DMS79 treated with DMSO at 0.1 percent for 48 hours (cell line): ENCODE measurements around the gene BTBD6.

Experiments used
- DNase-seq: peaks from one replicate; lab custom pipeline; 2025; lab: John Stamatoyannopoulos, UW

The BTBD6 gene

GRCh38 chr14:105229099-105229655 is 19.2 kb upstream of the BTBD6 start:
- no peak for DNase-seq

DNA sequence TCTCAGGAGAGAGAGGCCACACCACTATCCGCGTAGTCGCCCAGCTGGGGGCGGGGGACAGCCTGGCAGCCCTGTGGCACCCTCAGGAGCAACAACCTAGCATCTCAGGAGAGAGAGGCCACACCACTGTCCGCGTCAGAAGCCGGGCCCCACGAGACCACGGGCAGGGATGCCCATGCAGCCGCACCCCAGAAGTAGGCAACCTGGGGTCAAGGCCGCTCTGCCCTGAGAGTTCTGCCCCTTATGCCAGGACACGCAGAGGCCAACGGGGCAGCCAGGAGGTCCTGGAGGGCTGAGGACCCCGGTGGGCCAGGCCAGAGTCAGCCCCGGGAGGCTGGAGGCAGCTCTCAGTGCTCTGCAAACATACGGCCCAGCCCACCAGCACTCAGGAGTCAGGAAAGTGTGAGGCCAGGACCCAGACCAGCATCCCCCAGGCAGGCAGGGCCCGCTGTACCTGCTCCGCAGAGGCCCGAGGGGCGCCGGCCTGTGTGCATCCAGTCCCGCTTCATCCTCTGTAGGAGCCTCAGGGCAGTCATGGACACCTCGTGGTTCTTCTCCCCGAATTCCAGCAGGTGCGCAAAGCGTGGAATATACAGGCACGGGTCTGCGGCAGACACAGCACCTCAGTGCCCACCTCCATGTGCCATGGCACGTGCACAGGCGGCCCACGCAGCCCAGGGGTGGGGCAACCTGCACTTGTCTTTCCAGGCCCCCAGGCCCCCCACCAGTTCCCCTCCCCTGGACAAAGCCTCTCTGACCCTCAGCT is 7.3 kb upstream of the BTBD6 start:
- DNase-seq, result no peak

DNA sequence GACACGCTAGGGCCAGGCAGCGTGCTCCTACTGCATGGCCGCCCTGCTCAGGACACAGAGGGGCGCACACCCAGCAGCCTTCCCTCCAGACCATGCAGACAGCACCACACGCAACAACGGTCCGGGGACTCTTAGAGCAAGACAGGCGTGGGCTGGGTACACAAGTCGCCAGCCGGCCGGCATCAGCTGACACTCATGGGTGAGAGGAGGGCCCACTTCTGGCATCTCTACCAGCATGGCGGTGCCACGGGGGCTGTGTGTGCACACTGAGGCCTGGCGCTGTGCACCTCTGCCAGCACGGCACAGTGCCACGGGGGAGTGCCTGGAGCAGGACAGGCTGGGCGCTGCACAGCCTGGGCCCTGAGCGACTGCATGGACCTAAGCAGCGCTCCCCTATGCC is 6.7 kb upstream of the BTBD6 start:
- no peak for DNase-seq

DNA sequence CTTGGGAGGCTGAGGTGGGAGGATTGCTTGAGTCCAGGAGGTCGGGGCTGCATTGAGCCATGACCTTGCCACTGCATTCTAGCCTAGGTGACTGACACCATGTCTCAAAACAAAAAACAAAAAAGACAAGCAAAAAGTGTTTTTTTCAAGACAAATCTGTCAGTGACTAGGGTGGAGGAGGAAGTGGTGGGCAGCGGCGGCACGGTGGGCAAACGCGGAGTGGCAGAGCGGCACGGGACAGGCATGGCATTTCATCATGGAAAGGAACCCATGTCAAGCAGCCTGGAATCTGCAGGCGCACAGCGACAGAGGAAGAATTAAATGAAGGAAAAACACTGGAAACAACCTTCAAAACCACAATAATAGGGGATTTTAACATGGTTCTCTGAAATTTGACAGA is 4.0 kb upstream of the BTBD6 start:
- no peak for DNase-seq

DNA sequence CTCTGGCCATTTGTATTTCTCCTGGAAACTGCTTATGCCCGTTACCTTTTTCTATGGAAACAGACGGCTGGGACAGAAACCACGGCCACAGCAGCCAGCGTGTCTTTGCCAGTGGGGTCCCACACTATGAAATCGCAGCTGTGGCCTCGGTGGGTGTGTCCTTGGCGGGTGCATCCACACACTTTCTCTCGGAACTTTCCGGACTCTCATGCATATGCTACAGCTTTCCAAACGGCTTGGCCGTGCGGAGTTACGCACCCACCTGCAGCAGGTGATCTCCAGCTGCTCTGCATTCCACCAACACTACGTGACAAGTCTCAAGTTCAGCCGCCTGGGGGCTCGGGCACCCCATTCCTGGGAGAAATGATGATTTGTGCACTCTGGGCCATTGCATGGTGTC is 1.3 kb upstream of the BTBD6 start:
- no peak for DNase-seq

GRCh38 chr14:105247715-105248367 is 492 bp upstream of the BTBD6 start:
- DNase-seq, result no peak

DNA sequence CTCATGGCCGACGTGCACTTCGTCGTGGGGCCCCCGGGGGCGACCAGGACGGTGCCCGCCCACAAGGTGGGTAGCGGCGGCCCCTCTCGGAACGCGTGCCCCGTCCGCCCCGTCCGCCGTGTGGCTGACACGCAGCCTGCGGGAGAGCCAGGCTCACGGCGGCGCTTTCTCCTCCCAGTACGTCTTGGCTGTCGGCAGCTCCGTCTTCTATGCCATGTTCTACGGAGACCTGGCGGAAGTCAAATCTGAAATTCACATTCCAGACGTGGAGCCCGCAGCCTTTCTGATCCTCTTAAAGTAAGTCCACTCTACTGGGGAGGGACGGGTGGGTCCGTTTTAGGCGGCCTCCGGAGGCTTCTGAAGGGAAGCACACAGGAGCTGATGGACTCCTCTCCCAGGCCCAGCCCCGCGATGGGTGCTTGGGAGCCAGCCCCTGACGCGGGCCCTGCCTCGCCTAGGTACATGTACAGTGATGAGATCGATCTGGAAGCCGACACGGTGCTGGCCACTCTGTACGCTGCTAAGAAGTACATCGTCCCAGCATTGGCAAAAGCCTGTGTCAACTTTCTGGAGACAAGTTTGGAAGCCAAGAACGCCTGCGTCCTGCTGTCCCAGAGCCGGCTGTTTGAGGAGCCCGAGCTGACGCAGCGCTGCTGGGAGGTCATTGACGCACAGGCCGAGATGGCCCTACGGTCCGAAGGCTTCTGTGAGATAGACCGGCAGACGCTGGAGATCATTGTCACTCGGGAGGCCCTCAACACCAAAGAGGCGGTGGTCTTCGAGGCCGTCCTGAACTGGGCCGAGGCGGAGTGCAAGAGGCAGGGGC is 1.1 kb downstream of the BTBD6 start:
- DNase-seq, result no peak

DNA sequence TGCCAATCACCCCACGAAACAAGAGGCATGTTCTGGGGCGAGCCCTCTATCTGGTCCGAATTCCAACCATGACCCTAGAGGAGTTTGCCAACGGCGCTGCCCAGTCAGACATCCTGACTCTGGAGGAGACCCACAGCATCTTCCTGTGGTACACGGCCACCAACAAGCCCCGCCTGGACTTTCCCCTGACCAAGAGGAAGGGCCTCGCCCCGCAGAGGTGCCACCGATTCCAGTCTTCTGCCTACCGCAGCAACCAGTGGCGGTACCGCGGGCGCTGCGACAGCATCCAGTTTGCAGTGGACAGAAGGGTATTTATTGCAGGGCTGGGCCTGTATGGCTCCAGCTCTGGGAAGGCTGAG is 1.7 kb downstream of the BTBD6 start:
- DNase-seq, result no peak

GRCh38 chr14:105250986-105251385 is 2.7 kb downstream of the BTBD6 start:
- no peak for DNase-seq

DNA sequence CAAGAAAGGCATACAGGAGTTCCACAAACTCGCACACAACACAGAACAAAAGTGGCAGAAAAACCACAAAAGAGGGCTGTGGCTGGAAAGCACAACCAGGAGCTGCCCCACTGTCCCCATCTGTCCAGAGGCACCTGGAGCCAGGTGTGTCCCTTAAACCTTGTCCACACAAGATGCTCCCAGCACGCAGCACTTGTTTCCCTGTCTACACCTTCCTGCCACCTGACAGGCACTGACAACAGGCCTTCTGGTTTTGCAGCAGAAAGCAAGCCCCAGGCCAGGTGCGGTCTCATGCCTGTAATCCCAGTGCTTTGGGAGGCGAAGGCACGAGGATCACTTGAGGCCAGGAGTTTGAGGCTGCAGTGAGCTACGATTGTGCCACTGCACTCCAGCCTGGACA is 3.6 kb downstream of the BTBD6 start:
- no peak for DNase-seq

DNA sequence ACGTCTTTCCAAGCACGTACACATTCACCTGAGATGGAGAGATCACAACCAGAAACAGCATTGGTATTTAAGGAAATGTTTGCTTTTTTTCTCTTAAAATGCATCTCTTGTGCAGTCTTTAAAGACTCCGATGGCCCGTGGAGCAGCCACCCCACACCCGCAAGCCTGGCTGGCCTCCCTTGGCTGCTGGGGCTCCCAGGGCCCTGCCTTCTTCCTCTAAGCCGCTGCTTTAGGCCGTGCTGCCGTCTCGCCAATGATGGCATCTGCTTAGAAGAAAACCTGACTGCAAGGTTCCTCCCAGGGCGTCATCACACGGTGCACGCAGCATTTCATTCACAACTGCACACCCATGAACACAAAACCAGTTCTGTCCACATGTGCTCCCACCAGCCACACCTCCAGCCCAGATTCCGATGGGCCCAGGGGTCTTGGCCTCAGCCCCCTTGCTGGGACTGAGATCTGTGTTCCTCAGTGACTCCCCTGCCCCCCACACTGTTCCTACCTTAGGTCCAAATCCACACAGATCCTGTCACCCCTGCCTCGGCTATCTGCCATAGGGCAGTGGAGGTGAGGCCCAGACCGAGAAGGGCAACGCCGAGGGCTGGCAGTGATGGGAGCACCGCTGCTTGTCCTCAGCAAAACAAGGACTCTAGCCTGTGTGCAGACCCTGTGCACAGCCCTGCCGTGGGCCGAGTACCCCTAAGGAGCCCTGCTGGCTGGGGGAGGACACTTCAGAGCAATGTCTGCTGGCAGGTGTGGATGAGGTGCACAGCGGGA is 4.4 kb downstream of the BTBD6 start:
- no peak for DNase-seq

- no peak for DNase-seq
Observed at GRCh38 chr14:105253329-105253682, 5.0 kb downstream of the BTBD6 start.

- DNase-seq, result no peak
Observed at GRCh38 chr14:105255021-105255507, 6.7 kb downstream of the BTBD6 start.

DNA sequence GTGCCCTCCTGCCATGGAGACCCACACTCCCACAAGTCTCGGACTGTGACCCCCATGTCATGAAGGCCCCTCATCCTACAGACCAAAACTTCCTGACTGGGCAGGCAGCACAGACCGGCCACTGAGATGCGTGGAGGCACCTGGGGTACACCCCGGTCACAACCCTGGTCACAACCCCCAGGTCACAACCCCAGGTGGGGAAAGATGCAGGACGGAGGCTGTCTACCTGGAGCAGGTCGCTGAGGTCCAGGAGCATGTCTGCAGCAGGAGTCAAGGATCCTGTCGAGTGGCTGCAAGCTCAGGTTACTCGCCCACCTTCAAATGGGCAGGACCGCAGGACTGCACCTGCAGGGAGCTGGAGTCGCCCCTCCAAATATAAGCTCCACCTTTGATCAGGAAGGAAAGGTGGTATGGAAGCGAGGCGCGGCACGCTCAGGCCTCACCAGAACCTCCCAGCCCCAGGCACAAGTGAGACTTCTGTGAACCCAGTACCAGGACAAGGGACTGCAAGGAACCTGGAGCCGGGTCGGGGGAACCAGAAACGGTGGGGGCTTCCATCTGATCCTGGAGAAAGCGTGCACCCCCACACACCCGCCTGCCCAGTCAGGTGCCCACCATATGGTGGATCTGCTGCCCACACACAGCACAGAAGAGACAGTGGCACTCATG is 8.1 kb downstream of the BTBD6 start:
- peak; percentile 74 for DNase-seq

GRCh38 chr14:105257464-105257863 is 9.1 kb downstream of the BTBD6 start:
- DNase-seq, result no peak

DNA sequence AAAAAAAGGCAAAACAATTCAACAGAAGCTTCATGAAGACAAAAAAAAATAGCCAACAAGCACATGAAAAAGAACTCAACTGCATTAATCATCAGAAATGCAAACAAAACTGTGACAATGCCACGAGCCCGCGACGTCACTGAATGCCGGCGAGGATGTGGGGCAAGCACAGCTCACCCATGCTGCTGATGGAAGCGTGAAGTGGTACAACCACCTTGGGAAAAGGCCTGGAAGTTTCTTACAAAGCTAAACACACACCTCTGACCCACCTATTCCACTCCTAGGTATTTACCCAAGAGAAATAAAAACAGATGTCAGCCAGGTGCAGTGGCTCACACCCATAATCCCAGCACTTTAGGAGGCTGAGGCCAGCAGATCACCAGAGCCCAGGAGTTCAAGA is 10.5 kb downstream of the BTBD6 start:
- no peak for DNase-seq

DNA sequence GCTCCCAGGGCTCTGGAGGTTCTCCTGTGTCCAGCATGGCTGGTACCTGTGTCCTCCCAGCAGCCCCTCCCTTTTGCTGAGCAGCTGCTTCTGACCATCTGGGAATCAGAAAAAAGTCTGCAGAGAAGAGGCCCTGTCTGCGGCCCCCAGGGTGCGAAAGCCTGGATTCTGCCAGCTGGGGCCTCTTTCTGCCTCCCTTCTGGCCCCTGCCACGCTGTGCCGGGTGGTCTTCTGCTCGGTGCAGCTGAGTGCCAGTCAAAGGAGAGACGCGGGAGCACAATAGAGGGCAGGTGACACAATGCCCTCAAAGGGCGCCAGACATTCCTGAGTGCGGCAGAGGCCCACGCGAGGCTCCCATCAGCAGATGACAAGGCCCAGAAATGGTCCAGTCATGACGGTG is 12.6 kb downstream of the BTBD6 start:
- no peak for DNase-seq

GRCh38 chr14:105261781-105262180 is 13.4 kb downstream of the BTBD6 start:
- no peak for DNase-seq

DNA sequence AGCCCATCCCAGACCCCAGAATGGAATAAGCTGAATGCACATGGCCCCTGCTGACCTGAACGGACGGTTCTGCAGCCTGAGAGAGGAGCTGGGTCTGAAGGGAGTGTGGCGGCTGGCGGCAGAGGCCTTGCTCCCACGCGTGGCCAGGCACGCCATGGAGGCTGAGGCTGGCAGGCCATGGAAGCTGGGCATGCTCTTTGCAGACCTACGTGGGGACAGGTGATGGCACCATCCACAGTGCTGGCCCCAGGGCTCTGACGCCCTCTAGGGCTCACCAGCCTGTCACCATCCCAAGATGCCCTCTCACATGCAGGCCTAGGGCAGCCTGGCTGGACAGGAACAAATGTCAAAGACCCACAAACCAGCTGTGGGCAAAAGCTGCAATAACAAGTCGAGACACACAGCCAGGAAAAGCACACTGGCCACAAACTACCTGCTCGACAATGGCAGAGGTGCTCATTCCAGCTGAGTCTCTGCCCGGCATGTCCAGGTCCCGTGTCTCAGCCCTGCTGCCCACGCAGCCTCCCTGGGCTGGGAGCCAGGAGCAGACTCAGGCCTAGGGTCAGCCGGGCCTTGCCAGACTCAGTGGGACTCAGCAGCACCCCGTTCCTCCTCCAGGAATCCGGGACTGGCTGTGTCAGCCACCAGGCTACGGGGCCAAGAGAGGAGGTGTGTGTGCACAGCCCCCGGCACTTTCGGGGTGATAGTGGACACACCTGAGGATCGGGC is 19.7 kb downstream of the BTBD6 start:
- DNase-seq, result no peak

- DNase-seq, result no peak
Observed at GRCh38 chr14:105268736-105269354, 20.5 kb downstream of the BTBD6 start.
